ENCODE results near the gene VAV3.

VAV3 gene

GRCh38 chr1:107952989-107953388 lies 12.0 kb downstream of the VAV3 start:
- Histone ChIP-seq H3K4me3 (ENCODE audit: low read depth in 1 of 2, low read length in 2 of 2) (no peak overlapping the region), H3K36me3 (ENCODE audit: control insufficient read depth in 1 of 2, insufficient read depth in 2 of 2, low read length in 2 of 2) (no peaks in the 10 kb centered on the region), H3K9ac (ENCODE audit: low read depth in 1 of 2, low read length in 2 of 2) (no peak overlapping the region), H3K4me1 (ENCODE audit: control insufficient read depth in 1 of 2, insufficient read depth in 2 of 2, low read length in 2 of 2) (no peaks in the 10 kb centered on the region), H3K27me3 (ENCODE audit: control insufficient read depth in 1 of 2, insufficient read depth in 2 of 2, low read length in 2 of 2) (no peaks in the 10 kb centered on the region), H3K9me3 (ENCODE audit: control insufficient read depth in 1 of 2, low read length in 2 of 2) (no peaks in the 10 kb centered on the region), H3K27ac (ENCODE audit: low read depth, low read length) (no peak overlapping the region)

DNA sequence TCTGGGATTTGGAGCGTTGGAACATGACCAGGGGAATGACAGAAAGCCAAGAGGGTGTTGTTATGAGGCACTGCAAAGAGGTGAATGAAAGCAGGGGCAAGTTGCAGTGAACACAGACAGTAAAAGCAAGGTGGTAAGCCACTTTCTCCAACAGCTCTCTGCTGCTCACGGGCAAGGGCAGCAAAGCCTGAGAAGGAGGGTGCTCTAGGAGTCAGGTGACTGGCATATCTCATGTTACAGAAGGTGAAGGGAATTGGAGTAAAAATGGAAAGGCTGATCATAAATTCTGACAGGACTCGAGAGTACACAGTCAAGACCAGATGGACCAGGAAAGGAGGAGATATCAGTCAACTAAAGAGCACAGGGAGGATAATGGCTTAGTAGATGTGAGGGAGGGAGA lies 14.5 kb downstream of the VAV3 start:
- Histone ChIP-seq H3K4me1 (ENCODE audit: control insufficient read depth in 1 of 2, insufficient read depth in 2 of 2, low read length in 2 of 2) (no peaks in the 10 kb centered on the region), H3K4me3 (ENCODE audit: low read depth in 1 of 2, low read length in 2 of 2) (no peak overlapping the region), H3K27me3 (ENCODE audit: control insufficient read depth in 1 of 2, insufficient read depth in 2 of 2, low read length in 2 of 2) (no peaks in the 10 kb centered on the region), H3K9me3 (ENCODE audit: control insufficient read depth in 1 of 2, low read length in 2 of 2) (no peaks in the 10 kb centered on the region), H3K36me3 (ENCODE audit: control insufficient read depth in 1 of 2, insufficient read depth in 2 of 2, low read length in 2 of 2) (no peaks in the 10 kb centered on the region), H3K27ac (ENCODE audit: low read depth, low read length) (no peak overlapping the region), H3K9ac (ENCODE audit: low read depth in 1 of 2, low read length in 2 of 2) (no peak overlapping the region)

DNA sequence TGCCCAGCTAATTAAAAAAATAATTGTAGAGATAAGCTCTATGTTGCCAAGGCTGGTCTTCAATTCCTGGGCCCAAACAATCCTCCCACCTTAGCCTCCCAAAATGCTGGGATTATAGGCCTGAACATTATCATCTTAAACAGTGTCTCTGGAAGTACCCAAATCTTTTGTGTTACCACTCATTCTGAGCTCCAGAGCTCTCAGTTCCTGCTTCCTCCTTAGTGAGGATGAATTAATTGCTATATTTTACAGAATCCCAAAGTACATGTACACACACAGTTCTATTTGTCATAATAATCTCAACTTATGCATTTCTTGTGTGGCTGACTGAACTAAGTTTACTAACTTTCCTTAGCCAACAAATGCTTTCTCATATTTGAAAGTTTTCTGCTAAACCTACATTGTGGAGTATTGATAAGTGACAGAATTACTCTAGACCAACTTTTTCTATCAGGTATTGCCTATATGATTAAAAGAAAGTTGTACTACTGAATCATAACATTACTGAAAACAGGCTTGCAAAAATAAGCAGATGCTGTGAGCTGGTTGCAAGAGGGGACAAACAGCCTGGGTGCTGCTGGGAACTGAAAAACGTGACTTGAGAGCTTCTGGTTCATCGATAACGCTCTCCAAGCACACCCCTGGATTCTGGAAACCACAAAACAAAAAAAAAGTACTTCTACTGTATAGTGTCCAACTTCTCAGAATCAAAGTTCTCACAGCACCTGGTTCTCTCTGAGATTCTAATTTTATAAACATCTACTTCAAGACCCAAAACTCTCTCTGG lies 15.3 kb downstream of the VAV3 start:
- H3K27ac ChIP-seq (ENCODE audit: low read depth, low read length) = no peak overlapping the region
- no peak overlapping the region for H3K9ac ChIP-seq (ENCODE audit: low read depth in 1 of 2, low read length in 2 of 2)
- H3K9me3 ChIP-seq (ENCODE audit: control insufficient read depth in 1 of 2, low read length in 2 of 2) = no peaks in the 10 kb centered on the region

DNA sequence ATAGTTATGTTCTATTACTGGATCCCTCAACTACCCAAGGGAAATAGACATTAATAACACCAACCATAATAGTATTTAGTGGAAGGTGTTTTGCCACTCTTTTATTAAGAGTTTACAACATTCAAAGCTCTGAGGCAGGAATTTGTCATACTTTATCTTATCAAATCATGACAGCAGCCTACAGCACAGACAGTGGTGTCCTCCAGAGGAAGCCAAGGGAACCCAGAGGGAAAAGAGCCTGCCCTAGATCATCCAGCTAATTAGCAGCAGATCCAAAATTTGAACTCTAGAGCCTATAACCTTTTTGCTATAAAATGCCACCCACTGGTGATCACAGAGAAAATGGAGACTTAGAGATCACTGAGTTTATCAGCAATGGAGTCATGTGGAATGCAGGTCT lies 18.2 kb downstream of the VAV3 start:
- no peak overlapping the region for H3K9ac ChIP-seq (ENCODE audit: low read depth in 1 of 2, low read length in 2 of 2)
- no peak overlapping the region for H3K27ac ChIP-seq (ENCODE audit: low read depth, low read length)
- no peak overlapping the region for H3K4me3 ChIP-seq (ENCODE audit: low read depth in 1 of 2, low read length in 2 of 2)
- H3K9me3 ChIP-seq (ENCODE audit: control insufficient read depth in 1 of 2, low read length in 2 of 2) = no peaks in the 10 kb centered on the region
- H3K36me3 ChIP-seq (ENCODE audit: control insufficient read depth in 1 of 2, insufficient read depth in 2 of 2, low read length in 2 of 2) = no peaks in the 10 kb centered on the region
- H3K27me3 ChIP-seq (ENCODE audit: control insufficient read depth in 1 of 2, insufficient read depth in 2 of 2, low read length in 2 of 2) = no peaks in the 10 kb centered on the region
- H3K4me1 ChIP-seq (ENCODE audit: control insufficient read depth in 1 of 2, insufficient read depth in 2 of 2, low read length in 2 of 2) = no peaks in the 10 kb centered on the region

More for the DNA sequence above, 15.3 kb downstream of the VAV3 start:
- H3K4me1 ChIP-seq (ENCODE audit: control insufficient read depth in 1 of 2, insufficient read depth in 2 of 2, low read length in 2 of 2) = no peaks in the 10 kb centered on the region
- H3K27me3 ChIP-seq (ENCODE audit: control insufficient read depth in 1 of 2, insufficient read depth in 2 of 2, low read length in 2 of 2) = no peaks in the 10 kb centered on the region
- no peaks in the 10 kb centered on the region for H3K36me3 ChIP-seq (ENCODE audit: control insufficient read depth in 1 of 2, insufficient read depth in 2 of 2, low read length in 2 of 2)
- no peak overlapping the region for H3K4me3 ChIP-seq (ENCODE audit: low read depth in 1 of 2, low read length in 2 of 2)

- H3K27ac ChIP-seq (ENCODE audit: low read depth, low read length) = no peak overlapping the region
- no peaks in the 10 kb centered on the region for H3K4me1 ChIP-seq (ENCODE audit: control insufficient read depth in 1 of 2, insufficient read depth in 2 of 2, low read length in 2 of 2)
- H3K36me3 ChIP-seq (ENCODE audit: control insufficient read depth in 1 of 2, insufficient read depth in 2 of 2, low read length in 2 of 2) = no peaks in the 10 kb centered on the region
- H3K27me3 ChIP-seq (ENCODE audit: control insufficient read depth in 1 of 2, insufficient read depth in 2 of 2, low read length in 2 of 2) = no peaks in the 10 kb centered on the region
- H3K9me3 ChIP-seq (ENCODE audit: control insufficient read depth in 1 of 2, low read length in 2 of 2) = no peaks in the 10 kb centered on the region
- no peak overlapping the region for H3K9ac ChIP-seq (ENCODE audit: low read depth in 1 of 2, low read length in 2 of 2)
- no peak overlapping the region for H3K4me3 ChIP-seq (ENCODE audit: low read depth in 1 of 2, low read length in 2 of 2)
Measured at GRCh38 chr1:107943694-107944093, 21.3 kb downstream of the VAV3 start.

GRCh38 chr1:107942814-107943213 lies 22.2 kb downstream of the VAV3 start:
- H3K27ac ChIP-seq (ENCODE audit: low read depth, low read length) = no peak overlapping the region

DNA sequence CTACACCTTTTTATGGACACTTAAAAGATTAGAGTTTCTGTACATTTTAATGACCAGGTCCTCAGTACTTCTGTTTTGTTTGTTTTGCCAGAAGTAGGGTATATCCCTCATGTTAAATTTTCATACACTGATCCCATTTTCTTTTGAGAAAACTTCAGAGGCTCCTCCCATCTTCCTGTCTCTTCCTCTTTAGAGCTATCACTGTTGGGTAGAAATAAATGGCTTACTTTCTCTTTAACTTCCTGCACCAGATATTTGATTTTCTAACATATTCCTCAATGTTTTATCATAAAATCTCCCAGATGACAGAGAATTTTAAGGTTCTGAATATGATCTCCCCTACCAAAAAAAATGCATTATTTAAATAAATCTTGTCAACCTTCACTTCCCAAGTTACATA lies 23.4 kb downstream of the VAV3 start:
- Histone ChIP-seq H3K9me3 (ENCODE audit: control insufficient read depth in 1 of 2, low read length in 2 of 2) (no peaks in the 10 kb centered on the region), H3K4me1 (ENCODE audit: control insufficient read depth in 1 of 2, insufficient read depth in 2 of 2, low read length in 2 of 2) (peaks cover 3 to 9% of the 10 kb centered on the region in 2 donors), H3K4me3 (ENCODE audit: low read depth in 1 of 2, low read length in 2 of 2) (no peak overlapping the region), H3K27me3 (ENCODE audit: control insufficient read depth in 1 of 2, insufficient read depth in 2 of 2, low read length in 2 of 2) (no peaks in the 10 kb centered on the region), H3K27ac (ENCODE audit: low read depth, low read length) (no peak overlapping the region), H3K36me3 (ENCODE audit: control insufficient read depth in 1 of 2, insufficient read depth in 2 of 2, low read length in 2 of 2) (no peaks in the 10 kb centered on the region), H3K9ac (ENCODE audit: low read depth in 1 of 2, low read length in 2 of 2) (no peak overlapping the region)

More at GRCh38 chr1:107942814-107943213, 22.2 kb downstream of the VAV3 start:
- H3K36me3 ChIP-seq (ENCODE audit: control insufficient read depth in 1 of 2, insufficient read depth in 2 of 2, low read length in 2 of 2) = no peaks in the 10 kb centered on the region
- no peak overlapping the region for H3K4me3 ChIP-seq (ENCODE audit: low read depth in 1 of 2, low read length in 2 of 2)
- H3K9me3 ChIP-seq (ENCODE audit: control insufficient read depth in 1 of 2, low read length in 2 of 2) = no peaks in the 10 kb centered on the region
- H3K9ac ChIP-seq (ENCODE audit: low read depth in 1 of 2, low read length in 2 of 2) = no peak overlapping the region
- no peaks in the 10 kb centered on the region for H3K4me1 ChIP-seq (ENCODE audit: control insufficient read depth in 1 of 2, insufficient read depth in 2 of 2, low read length in 2 of 2)
- H3K27me3 ChIP-seq (ENCODE audit: control insufficient read depth in 1 of 2, insufficient read depth in 2 of 2, low read length in 2 of 2) = no peaks in the 10 kb centered on the region

- Histone ChIP-seq H3K27me3 (ENCODE audit: control insufficient read depth in 1 of 2, insufficient read depth in 2 of 2, low read length in 2 of 2) (no peaks in the 10 kb centered on the region), H3K9ac (ENCODE audit: low read depth in 1 of 2, low read length in 2 of 2) (no peak overlapping the region), H3K27ac (ENCODE audit: low read depth, low read length) (no peak overlapping the region), H3K9me3 (ENCODE audit: control insufficient read depth in 1 of 2, low read length in 2 of 2) (no peaks in the 10 kb centered on the region), H3K4me3 (ENCODE audit: low read depth in 1 of 2, low read length in 2 of 2) (no peak overlapping the region), H3K4me1 (ENCODE audit: control insufficient read depth in 1 of 2, insufficient read depth in 2 of 2, low read length in 2 of 2) (peaks cover 3 to 11% of the 10 kb centered on the region in 2 donors), H3K36me3 (ENCODE audit: control insufficient read depth in 1 of 2, insufficient read depth in 2 of 2, low read length in 2 of 2) (no peaks in the 10 kb centered on the region)
Measured at GRCh38 chr1:107941123-107941522, 23.9 kb downstream of the VAV3 start.

- H3K4me1 ChIP-seq (ENCODE audit: control insufficient read depth in 1 of 2, insufficient read depth in 2 of 2, low read length in 2 of 2) = peaks cover 3 to 11% of the 10 kb centered on the region in 2 donors
- H3K4me3 ChIP-seq (ENCODE audit: low read depth in 1 of 2, low read length in 2 of 2) = no peak overlapping the region
- no peaks in the 10 kb centered on the region for H3K9me3 ChIP-seq (ENCODE audit: control insufficient read depth in 1 of 2, low read length in 2 of 2)
- no peak overlapping the region for H3K9ac ChIP-seq (ENCODE audit: low read depth in 1 of 2, low read length in 2 of 2)
- H3K36me3 ChIP-seq (ENCODE audit: control insufficient read depth in 1 of 2, insufficient read depth in 2 of 2, low read length in 2 of 2) = no peaks in the 10 kb centered on the region
- H3K27ac ChIP-seq (ENCODE audit: low read depth, low read length) = no peak overlapping the region
- H3K27me3 ChIP-seq (ENCODE audit: control insufficient read depth in 1 of 2, insufficient read depth in 2 of 2, low read length in 2 of 2) = no peaks in the 10 kb centered on the region
Measured at GRCh38 chr1:107940701-107941100, 24.3 kb downstream of the VAV3 start.

DNA sequence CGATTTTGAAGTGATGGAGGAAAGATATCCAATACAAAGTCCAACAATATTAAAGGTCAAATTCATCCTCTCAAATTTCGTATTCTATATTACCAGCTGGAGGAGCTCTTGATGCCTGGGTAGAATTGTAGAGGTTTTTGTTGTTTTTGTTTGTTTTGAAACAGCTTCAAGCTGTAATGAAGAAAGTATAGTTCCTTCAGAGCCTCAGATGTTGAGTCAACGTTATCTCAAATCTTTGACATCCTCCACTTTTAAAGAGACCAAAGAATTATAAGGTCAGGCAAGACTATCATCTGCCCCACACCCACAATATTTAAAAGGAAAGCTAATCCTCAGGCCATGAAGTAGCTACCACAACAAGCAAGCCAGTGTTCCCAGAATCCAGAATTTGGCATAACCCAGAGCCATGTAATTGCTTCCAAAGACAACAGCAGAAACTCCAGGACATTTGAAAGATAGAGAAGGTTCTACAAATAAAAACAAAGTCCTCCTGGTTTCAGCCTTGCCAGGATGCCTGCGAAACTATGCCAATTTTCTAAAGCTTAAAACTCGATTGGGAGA lies 24.9 kb downstream of the VAV3 start:
- Histone ChIP-seq H3K9ac (ENCODE audit: low read depth in 1 of 2, low read length in 2 of 2) (no peak overlapping the region), H3K4me1 (ENCODE audit: control insufficient read depth in 1 of 2, insufficient read depth in 2 of 2, low read length in 2 of 2) (peaks cover 3 to 11% of the 10 kb centered on the region in 2 donors), H3K27me3 (ENCODE audit: control insufficient read depth in 1 of 2, insufficient read depth in 2 of 2, low read length in 2 of 2) (no peaks in the 10 kb centered on the region), H3K36me3 (ENCODE audit: control insufficient read depth in 1 of 2, insufficient read depth in 2 of 2, low read length in 2 of 2) (no peaks in the 10 kb centered on the region), H3K27ac (ENCODE audit: low read depth, low read length) (no peak overlapping the region), H3K9me3 (ENCODE audit: control insufficient read depth in 1 of 2, low read length in 2 of 2) (no peaks in the 10 kb centered on the region), H3K4me3 (ENCODE audit: low read depth in 1 of 2, low read length in 2 of 2) (no peak overlapping the region)

Measured in duodenal mucosa (tissue), 2 donors.